Skeletal muscle cell (primary cell): ENCODE results near the gene INPP5K.

Source experiments
- DNase-seq: peaks from one replicate; pipeline ENCODE4 v3.0.0-alpha.2; 2010; ENCODE audit warnings: low read depth
- H3K4me3 ChIP-seq: 2 replicates; pipeline ENCODE4 v1.5.1; 2011; ENCODE audit warnings: low read depth, mild to moderate bottlenecking, control low read depth, low read length, moderate library complexity

The INPP5K gene

DNA sequence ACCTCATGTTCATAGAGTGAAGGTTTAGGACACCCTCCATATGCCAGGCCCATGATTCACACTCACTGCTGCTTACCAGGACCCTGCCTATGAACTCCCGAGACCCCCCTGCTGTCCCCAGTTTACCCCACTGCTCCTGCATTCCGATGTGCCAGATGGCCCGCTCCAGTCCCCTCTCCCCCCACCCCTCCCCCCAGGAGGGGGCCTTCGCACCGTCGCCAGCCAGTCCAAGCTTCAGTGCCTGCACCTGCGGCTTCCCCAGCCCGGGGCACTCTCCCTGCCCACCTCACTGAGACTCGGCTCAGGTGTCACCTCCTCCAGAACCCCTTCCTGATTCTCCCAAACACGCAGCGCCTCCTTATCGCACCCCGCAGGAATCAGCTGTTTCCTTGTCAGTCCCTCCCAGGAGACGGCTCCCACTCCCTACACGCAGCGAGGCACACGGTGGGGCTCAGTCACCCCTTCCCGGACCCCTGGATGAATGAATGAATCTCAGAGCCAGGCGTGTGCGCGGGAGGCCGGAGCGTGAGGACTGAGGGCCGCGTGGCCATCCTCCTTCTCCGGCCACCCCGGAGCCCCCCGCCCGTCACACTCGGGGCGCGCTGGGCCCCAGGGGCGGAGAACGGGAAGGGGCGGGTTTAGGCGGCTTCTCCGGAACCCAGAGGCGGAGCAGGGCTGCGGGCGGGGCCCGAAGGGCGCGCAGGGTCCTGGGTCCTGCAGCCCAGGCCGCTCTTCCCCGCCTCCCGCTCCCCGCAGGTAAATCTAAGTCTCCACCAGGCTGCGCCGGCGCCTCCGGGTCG lies 25.6 kb downstream of the INPP5K start:
- no peak for DNase-seq
- peak overlapping the region; percentile 81 for H3K4me3 ChIP-seq

DNA sequence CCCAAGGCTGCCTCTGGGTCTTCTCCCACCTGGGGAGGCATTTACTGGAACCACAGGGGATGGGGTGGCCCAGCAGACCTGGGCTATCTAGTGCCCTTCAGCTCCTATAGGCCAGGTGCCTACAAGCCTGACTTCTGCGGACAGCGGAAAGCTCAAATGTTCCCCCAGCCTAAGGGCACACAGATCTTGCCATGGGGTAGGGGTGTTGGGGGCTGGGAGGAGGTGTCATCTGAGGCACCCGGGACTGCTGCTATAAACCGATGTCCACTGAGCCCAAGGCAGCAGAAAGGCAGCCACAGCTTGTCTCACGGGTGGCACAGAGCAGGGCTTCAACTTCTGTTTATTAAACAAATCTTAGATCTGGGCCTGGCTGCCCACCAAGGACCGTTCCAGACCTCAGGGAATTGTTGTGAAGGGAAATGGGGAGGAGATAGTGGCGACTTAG lies 27.6 kb downstream of the INPP5K start:
- DNase-seq = no peak
- H3K4me3 ChIP-seq = peak overlapping the region; percentile 39

DNA sequence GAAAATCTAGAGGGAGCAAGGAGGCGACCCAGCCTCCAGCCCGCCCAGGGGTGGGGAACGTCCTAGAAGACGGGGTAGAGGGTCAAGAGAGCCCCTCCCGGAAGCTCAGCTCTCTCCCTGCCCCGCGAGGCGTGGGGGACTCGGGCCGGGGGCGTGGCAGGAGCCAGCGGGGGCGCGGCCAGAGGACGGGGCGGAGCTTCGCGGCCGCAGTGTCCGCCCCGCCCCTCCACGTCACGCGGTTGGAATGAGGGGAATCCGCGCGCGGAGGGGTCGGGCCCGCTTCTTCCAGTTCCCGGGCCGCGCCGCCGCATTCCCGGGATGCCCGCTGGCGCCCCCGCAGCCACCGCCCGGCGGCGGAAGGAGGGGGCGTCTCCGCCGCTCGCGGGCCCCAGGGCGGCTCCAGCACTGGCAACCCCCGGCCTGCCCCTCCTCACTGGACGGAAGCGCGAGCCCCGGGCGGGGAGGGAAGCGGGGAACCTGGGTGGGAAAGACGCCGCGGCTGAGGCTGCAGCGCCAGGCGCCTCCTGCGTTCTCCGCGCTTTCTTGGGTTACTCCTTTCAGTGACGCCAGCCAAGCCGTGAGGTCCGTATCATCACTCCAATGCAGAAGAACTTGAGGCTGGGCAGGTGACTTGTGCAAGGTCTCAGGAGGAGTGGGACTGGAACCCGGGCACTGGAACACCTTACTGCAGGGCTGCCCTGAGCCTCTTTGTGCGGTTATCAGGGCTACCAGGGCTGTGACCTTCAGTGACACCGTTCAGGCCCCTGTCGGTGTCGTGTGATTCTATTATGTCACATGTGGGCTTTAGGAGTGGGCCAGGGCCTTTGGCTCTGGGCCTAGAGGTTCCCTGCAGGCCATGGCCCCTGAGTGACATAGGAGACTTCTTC lies 28.2 kb downstream of the INPP5K start:
- DNase-seq = peak; percentile 50
- peak overlapping the region; percentile 39 for H3K4me3 ChIP-seq

GRCh38 chr17:1486802-1487695 lies 29.4 kb downstream of the INPP5K start:
- H3K4me3 ChIP-seq = peak overlapping the region; percentile 11
- no peak for DNase-seq

- H3K4me3 ChIP-seq = peak overlapping the region; percentile 67
- no peak for DNase-seq
Observed at GRCh38 chr17:1485423-1486376, 30.7 kb downstream of the INPP5K start.

- peak overlapping the region; percentile 67 for H3K4me3 ChIP-seq
- no peak for DNase-seq
Observed at GRCh38 chr17:1484676-1485422, 31.6 kb downstream of the INPP5K start.

- no peak overlapping the region for H3K4me3 ChIP-seq
- no peak for DNase-seq
Observed at GRCh38 chr17:1484060-1484535, 32.3 kb downstream of the INPP5K start.

GRCh38 chr17:1482680-1483079 lies 33.7 kb downstream of the INPP5K start:
- no peak for DNase-seq
- no peak overlapping the region for H3K4me3 ChIP-seq

GRCh38 chr17:1481736-1482135 lies 34.7 kb downstream of the INPP5K start:
- H3K4me3 ChIP-seq = no peak overlapping the region
- DNase-seq = no peak

DNA sequence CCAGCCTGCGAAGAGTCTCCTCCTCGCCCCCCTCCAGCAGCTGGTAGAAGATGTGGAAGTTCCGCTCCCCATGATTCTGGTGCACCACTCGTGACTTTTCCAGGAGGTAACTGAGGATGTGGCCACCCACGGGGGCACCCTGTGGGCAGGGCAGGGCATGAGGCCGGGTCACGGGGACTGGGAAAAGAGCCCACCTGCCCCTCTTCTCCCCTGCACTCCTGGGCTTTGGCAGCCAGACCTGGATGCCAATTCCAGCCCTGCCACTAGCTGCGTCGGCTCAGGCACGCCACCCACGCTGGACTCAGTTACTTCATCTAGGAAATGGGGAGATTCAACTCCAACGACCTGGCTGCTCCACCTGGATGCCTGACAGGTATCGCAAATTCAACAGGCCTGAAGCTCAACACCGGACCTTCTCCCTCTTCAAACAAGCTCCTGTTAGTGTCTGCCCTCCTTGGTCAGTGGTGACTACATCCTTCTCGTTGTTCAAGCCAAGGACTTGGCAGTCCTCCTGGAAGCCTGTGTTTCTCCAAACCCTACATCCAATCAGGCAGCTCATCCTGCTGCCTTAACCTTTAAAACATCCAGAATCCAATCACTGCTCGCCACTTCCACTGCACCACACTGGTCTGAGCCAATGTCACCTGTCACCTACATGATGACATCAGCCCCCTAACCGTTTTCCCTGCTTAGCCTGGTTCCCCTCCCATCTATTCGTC lies 35.5 kb downstream of the INPP5K start:
- no peak overlapping the region for H3K4me3 ChIP-seq
- DNase-seq = no peak

- DNase-seq = no peak
- H3K4me3 ChIP-seq = no peak overlapping the region
Observed at GRCh38 chr17:1478418-1478817, 38.0 kb downstream of the INPP5K start.

GRCh38 chr17:1475321-1475854 lies 41.0 kb downstream of the INPP5K start:
- DNase-seq = no peak
- H3K4me3 ChIP-seq = no peak overlapping the region

GRCh38 chr17:1474402-1475189 lies 41.8 kb downstream of the INPP5K start:
- H3K4me3 ChIP-seq = no peak overlapping the region
- DNase-seq = no peak

DNA sequence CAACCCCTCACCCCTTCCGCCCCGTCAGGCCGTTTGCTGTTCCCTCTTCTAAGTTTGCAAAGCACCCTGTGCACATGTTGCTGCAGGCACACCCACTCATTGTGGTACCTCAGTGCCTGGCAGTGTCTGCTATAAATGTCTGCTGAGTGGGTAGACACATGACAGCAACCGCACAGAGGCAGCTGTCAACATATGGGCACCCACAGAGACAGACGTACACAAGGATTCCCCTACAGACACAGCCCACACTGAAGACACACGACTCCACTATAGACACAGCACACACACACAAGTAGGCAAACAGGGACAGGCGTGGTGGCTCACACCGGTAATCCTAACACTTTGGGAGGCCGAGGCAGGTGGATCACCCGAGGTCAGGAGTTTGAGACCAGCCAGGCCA lies 42.6 kb downstream of the INPP5K start:
- DNase-seq = no peak

GRCh38 chr17:1473170-1473569 lies 43.2 kb downstream of the INPP5K start:
- DNase-seq = no peak
- H3K4me3 ChIP-seq = no peak overlapping the region

More for the DNA sequence above, 42.6 kb downstream of the INPP5K start:
- no peak overlapping the region for H3K4me3 ChIP-seq
